HepG2 (cell line): ENCODE data around the gene CNTNAP1. TPM values are rescaled to one million over a fixed set of nuclear protein-coding genes. Genes with fewer than 3 reads are reported as not detected.
A peak's percentile ranks its signal among the peaks of the same experiment; 100 is the strongest.

Experiments
- LCORL ChIP-seq, 2 experiments: fragments of 450-650 bp in 1 of 2; sonication (generic) in 1 of 2; formaldehyde crosslinking in 1 of 2; IDR thresholded peaks; 2 replicates each; pipeline versions ENCODE4 v1.5.0 to v1.6.1; 2017 to 2020; ENCODE audit warnings: antibody characterized with exemption in 1 of 2, missing genetic modification reagents in 1 of 2
- MAZ ChIP-seq, 2 experiments: sonication (generic) in 1 of 2; formaldehyde crosslinking in 1 of 2; IDR thresholded peaks; 2 replicates each; pipeline versions ENCODE4 v1.5.0 to v1.6.1; 2012 to 2020; ENCODE audit warnings: low read depth in 2 of 2, mild to moderate bottlenecking in 2 of 2, borderline replicate concordance in 1 of 2, improper control_type of control experiment in 1 of 2, low read length in 1 of 2, missing genetic modification reagents in 1 of 2, moderate library complexity in 1 of 2
- NCOA1 ChIP-seq: sonication (generic); formaldehyde crosslinking; IDR thresholded peaks from 2 replicates; pipeline ENCODE4 v1.9.0; 2021; ENCODE audit warnings: missing genetic modification reagents
- RBM39 ChIP-seq: fragments of 200-400 bp; formaldehyde crosslinking; IDR thresholded peaks from one replicate; pipeline ENCODE4 v1.6.1; 2018; ENCODE audit warnings: antibody characterized with exemption, mild to moderate bottlenecking, low read depth, low read length; ENCODE audit not compliant: poor library complexity, severe bottlenecking
- TCF7 ChIP-seq: sonication (generic); IDR thresholded peaks from 2 replicates; pipeline ENCODE4 v1.6.1; 2016; ENCODE audit warnings: antibody characterized with exemption, low read depth
- YEATS4 ChIP-seq: sonication (generic); formaldehyde crosslinking; IDR thresholded peaks from 2 replicates; pipeline ENCODE4 v1.4.0; 2020; ENCODE audit warnings: missing genetic modification reagents, borderline replicate concordance
- ZFP82 ChIP-seq: sonication (generic); formaldehyde crosslinking; IDR thresholded peaks from 2 replicates; pipeline ENCODE4 v1.5.1; 2020; ENCODE audit warnings: mild to moderate bottlenecking, missing genetic modification reagents, borderline replicate concordance
- ZNF136 ChIP-seq: sonication (generic); formaldehyde crosslinking; IDR thresholded peaks from 2 replicates; pipeline ENCODE4 v1.8.1; 2022; ENCODE audit warnings: low read depth, mild to moderate bottlenecking, moderate library complexity, missing genetic modification reagents
- ZNF234 ChIP-seq: sonication (generic); formaldehyde crosslinking; conservative IDR thresholded peaks from 2 replicates; pipeline ENCODE4 v1.5.1; 2020; ENCODE audit warnings: mild to moderate bottlenecking, missing genetic modification reagents
- ZNF501 ChIP-seq: sonication (generic); formaldehyde crosslinking; IDR thresholded peaks from 2 replicates; pipeline ENCODE4 v1.5.1; 2020; ENCODE audit warnings: mild to moderate bottlenecking, moderate library complexity, missing genetic modification reagents
- ZNF883 ChIP-seq: sonication (generic); formaldehyde crosslinking; IDR thresholded peaks from 2 replicates; pipeline ENCODE4 v1.5.1; 2020; ENCODE audit warnings: mild to moderate bottlenecking, missing genetic modification reagents; ENCODE audit errors: not compliant biosample characterization
- ZSCAN31 ChIP-seq: sonication (generic); formaldehyde crosslinking; IDR thresholded peaks from 2 replicates; pipeline ENCODE4 v1.5.0; 2020; ENCODE audit warnings: low read depth, mild to moderate bottlenecking, missing genetic modification reagents
- polyA plus RNA-seq, 8 experiments: library from polyadenylated mRNA; depleted of rRNA in 3 of 8; stranded (reverse) in 7 of 8; unstranded in 1 of 8; fragments of >200 nt; fragmentation: Illumina TruSeq in 4 of 8; extraction: Trizol in 4 of 8; gene quantifications; 2 replicates each; pipeline versions ENCODE4 v1.2.1 to v1.2.3, GENCODE V29; 2011 to 2016; ENCODE audit warnings: low read depth in 4 of 8, missing spikeins in 1 of 8, mixed read lengths in 1 of 8; ENCODE audit not compliant: insufficient read depth in 1 of 8
- total RNA-seq, 5 experiments: library from RNA; depleted of rRNA; stranded (reverse); fragments of >200 nt; fragmentation: Illumina TruSeq; extraction: Trizol; gene quantifications; 2 replicates each; pipeline ENCODE4 v1.2.3, GENCODE V29; 2016; ENCODE audit warnings: low read depth in 1 of 5
- TF ChIP-seq, protein P1 (sequence below): sonication (generic); formaldehyde crosslinking; conservative IDR thresholded peaks from 2 replicates; pipeline ENCODE4 v1.4.0; 2020; ENCODE audit warnings: missing genetic modification reagents
- TF ChIP-seq, protein P2 (sequence below): sonication (generic); formaldehyde crosslinking; IDR thresholded peaks from 2 replicates; pipeline ENCODE4 v1.9.0; 2021; ENCODE audit warnings: missing genetic modification reagents, mild to moderate bottlenecking, borderline replicate concordance
- TF ChIP-seq, protein P3 (sequence below): conservative IDR thresholded peaks from 2 replicates; pipeline ENCODE4 v1.6.1; 2018; ENCODE audit warnings: missing genetic modification reagents
- TF ChIP-seq, protein P4 (sequence below): sonication (generic); formaldehyde crosslinking; IDR thresholded peaks from 2 replicates; pipeline ENCODE4 v1.5.0; 2020; ENCODE audit warnings: mild to moderate bottlenecking, missing genetic modification reagents
- TF ChIP-seq, protein P5 (sequence below): sonication (generic); formaldehyde crosslinking; IDR thresholded peaks from 2 replicates; pipeline ENCODE4 v1.4.0; 2020; ENCODE audit warnings: mild to moderate bottlenecking, missing genetic modification reagents
- TF ChIP-seq, protein P6 (sequence below): sonication (generic); formaldehyde crosslinking; IDR thresholded peaks from 2 replicates; pipeline ENCODE4 v1.9.0; 2022; ENCODE audit warnings: missing genetic modification reagents, mild to moderate bottlenecking, borderline replicate concordance

The CNTNAP1 gene
- total and polyA plus RNA-seq, 2 of the 13 experiments (the other 11 are each of a cell fraction or from before 2014, with no cell fraction given): 4.5 to 7.7 TPM

DNA sequence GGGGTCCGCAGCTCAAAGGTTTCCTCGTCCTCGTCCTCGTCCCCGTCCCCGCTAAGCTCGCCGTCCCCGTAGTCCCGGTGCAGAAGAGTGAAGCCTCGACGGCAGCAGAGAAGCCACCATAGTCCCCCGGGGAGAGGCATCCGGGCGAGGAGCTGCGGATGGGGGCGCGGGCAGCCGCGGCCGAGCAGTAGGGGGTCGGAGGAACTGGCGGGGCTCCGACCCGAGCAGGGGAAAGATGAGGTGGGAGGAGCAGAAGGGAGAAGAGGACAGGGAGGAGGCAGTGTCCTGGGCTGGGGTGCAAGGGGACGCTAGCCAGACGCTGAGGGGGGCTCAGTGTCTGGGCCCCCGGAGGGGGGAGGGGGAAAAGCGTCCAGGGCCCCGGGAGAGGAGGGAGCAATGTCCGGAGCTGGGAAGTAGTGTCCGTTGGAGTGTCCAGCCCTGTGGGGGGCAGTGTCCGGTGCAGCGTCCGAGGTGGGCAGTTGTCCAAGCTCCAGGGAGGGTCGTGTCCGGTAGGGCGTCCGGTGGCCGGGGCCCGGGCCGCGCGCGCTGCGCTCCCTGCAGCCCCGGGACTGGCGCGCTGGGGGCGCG lies 5.8 kb upstream of the CNTNAP1 start, which contains the start of gene PLEKHH3 (continued):
- TF ChIP-seq, protein P1, sequence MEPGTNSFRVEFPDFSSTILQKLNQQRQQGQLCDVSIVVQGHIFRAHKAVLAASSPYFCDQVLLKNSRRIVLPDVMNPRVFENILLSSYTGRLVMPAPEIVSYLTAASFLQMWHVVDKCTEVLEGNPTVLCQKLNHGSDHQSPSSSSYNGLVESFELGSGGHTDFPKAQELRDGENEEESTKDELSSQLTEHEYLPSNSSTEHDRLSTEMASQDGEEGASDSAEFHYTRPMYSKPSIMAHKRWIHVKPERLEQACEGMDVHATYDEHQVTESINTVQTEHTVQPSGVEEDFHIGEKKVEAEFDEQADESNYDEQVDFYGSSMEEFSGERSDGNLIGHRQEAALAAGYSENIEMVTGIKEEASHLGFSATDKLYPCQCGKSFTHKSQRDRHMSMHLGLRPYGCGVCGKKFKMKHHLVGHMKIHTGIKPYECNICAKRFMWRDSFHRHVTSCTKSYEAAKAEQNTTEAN (CRISPR knock-in tag): 0 out of 2 replicates have a peak, but pooled peaks have one; percentile 30
- TF ChIP-seq, protein P2, sequence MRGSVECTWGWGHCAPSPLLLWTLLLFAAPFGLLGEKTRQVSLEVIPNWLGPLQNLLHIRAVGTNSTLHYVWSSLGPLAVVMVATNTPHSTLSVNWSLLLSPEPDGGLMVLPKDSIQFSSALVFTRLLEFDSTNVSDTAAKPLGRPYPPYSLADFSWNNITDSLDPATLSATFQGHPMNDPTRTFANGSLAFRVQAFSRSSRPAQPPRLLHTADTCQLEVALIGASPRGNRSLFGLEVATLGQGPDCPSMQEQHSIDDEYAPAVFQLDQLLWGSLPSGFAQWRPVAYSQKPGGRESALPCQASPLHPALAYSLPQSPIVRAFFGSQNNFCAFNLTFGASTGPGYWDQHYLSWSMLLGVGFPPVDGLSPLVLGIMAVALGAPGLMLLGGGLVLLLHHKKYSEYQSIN (CRISPR knock-in tag): no peak
- TF ChIP-seq, protein P3, sequence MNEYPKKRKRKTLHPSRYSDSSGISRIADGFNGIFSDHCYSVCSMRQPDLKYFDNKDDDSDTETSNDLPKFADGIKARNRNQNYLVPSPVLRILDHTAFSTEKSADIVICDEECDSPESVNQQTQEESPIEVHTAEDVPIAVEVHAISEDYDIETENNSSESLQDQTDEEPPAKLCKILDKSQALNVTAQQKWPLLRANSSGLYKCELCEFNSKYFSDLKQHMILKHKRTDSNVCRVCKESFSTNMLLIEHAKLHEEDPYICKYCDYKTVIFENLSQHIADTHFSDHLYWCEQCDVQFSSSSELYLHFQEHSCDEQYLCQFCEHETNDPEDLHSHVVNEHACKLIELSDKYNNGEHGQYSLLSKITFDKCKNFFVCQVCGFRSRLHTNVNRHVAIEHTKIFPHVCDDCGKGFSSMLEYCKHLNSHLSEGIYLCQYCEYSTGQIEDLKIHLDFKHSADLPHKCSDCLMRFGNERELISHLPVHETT (CRISPR knock-in tag): peak; percentile 79
- TF ChIP-seq NCOA1 (CRISPR knock-in tag): no peak; the same call in 1 of the 2 replicates
- TF ChIP-seq, protein P4, sequence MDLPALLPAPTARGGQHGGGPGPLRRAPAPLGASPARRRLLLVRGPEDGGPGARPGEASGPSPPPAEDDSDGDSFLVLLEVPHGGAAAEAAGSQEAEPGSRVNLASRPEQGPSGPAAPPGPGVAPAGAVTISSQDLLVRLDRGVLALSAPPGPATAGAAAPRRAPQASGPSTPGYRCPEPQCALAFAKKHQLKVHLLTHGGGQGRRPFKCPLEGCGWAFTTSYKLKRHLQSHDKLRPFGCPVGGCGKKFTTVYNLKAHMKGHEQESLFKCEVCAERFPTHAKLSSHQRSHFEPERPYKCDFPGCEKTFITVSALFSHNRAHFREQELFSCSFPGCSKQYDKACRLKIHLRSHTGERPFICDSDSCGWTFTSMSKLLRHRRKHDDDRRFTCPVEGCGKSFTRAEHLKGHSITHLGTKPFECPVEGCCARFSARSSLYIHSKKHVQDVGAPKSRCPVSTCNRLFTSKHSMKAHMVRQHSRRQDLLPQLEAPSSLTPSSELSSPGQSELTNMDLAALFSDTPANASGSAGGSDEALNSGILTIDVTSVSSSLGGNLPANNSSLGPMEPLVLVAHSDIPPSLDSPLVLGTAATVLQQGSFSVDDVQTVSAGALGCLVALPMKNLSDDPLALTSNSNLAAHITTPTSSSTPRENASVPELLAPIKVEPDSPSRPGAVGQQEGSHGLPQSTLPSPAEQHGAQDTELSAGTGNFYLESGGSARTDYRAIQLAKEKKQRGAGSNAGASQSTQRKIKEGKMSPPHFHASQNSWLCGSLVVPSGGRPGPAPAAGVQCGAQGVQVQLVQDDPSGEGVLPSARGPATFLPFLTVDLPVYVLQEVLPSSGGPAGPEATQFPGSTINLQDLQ (CRISPR knock-in tag): no peak
- TF ChIP-seq ZNF234: peak; percentile 29; the same call in 1 of the 2 replicates
- peak; percentile 57 for TF ChIP-seq RBM39
- no peak for TF ChIP-seq ZFP82 (CRISPR knock-in tag)
- TF ChIP-seq ZNF501 (CRISPR knock-in tag): peak; percentile 79
- no peak; the same call in 1 of the 2 replicates for TF ChIP-seq MAZ (IDR thresholded peaks at IDR 0.05; ENCODE audit: borderline replicate concordance, low read depth, low read length)
- peak; percentile 36; the same call in 1 of the 2 replicates for TF ChIP-seq MAZ (CRISPR knock-in tag; IDR thresholded peaks at IDR 0.05; ENCODE audit: low read depth)
- TF ChIP-seq LCORL (IDR thresholded peaks at IDR 0.05): no peak
- peak; percentile 70 for TF ChIP-seq LCORL (CRISPR knock-in tag; IDR thresholded peaks at IDR 0.05)
- peak; percentile 83 for TF ChIP-seq ZSCAN31 (CRISPR knock-in tag)
- no peak for TF ChIP-seq TCF7
- TF ChIP-seq, protein P5, sequence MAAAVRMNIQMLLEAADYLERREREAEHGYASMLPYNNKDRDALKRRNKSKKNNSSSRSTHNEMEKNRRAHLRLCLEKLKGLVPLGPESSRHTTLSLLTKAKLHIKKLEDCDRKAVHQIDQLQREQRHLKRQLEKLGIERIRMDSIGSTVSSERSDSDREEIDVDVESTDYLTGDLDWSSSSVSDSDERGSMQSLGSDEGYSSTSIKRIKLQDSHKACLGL: peak; percentile 69; the same call in 1 of the 2 replicates
- TF ChIP-seq, protein P6, sequence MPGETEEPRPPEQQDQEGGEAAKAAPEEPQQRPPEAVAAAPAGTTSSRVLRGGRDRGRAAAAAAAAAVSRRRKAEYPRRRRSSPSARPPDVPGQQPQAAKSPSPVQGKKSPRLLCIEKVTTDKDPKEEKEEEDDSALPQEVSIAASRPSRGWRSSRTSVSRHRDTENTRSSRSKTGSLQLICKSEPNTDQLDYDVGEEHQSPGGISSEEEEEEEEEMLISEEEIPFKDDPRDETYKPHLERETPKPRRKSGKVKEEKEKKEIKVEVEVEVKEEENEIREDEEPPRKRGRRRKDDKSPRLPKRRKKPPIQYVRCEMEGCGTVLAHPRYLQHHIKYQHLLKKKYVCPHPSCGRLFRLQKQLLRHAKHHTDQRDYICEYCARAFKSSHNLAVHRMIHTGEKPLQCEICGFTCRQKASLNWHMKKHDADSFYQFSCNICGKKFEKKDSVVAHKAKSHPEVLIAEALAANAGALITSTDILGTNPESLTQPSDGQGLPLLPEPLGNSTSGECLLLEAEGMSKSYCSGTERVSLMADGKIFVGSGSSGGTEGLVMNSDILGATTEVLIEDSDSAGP (CRISPR knock-in tag): 0 out of 2 replicates have a peak, but pooled peaks have one; percentile 15
- TF ChIP-seq ZNF883 (CRISPR knock-in tag): peak; percentile 89
- no peak; the same call in 1 of the 2 replicates for TF ChIP-seq YEATS4
- no peak for TF ChIP-seq ZNF136 (CRISPR knock-in tag)
